T-helper 17 cell (primary cell): ENCODE measurements around the gene LRP11. TPM values are rescaled to one million over a fixed set of nuclear protein-coding genes. Genes with fewer than 3 reads are reported as not detected.

Source experiments
- ATAC-seq: fragments of 150-1000 bp; cut with Tn5 transposase; 2 replicates; pipeline ENCODE4 v1.10.0; 2021; ENCODE audit warnings: mild to moderate bottlenecking, moderate library complexity
- DNase-seq, 3 donors: peaks; one replicate each; pipeline versions ENCODE4 v3.0.0 to v3.0.0-alpha.2; 2020 to 2021
- H3K9me3 ChIP-seq: one replicate; pipeline ENCODE4 v1.7.0; 2013; ENCODE audit warnings: low read length, mild to moderate bottlenecking; ENCODE audit not compliant: control insufficient read depth, poor library complexity, severe bottlenecking
- H3K27ac Mint-ChIP-seq: one replicate; pipeline ENCODE4 v1.8.0; 2022; ENCODE audit warnings: mild to moderate bottlenecking, moderate library complexity, mixed read lengths
- H3K27me3 Mint-ChIP-seq: one replicate; pipeline ENCODE4 v1.8.0; 2022; ENCODE audit warnings: mixed read lengths
- H3K36me3 Mint-ChIP-seq: one replicate; pipeline ENCODE4 v1.8.0; 2022; ENCODE audit warnings: low read depth, mixed read lengths
- H3K4me1 Mint-ChIP-seq: one replicate; pipeline ENCODE4 v1.8.0; 2022; ENCODE audit warnings: mild to moderate bottlenecking, mixed read lengths
- H3K4me3 Mint-ChIP-seq: one replicate; pipeline ENCODE4 v1.8.0; 2022; ENCODE audit warnings: mild to moderate bottlenecking, moderate library complexity, mixed read lengths
- total RNA-seq, 4 donors: library from RNA in 2 of 4; stranded (reverse) in 2 of 4; gene quantifications; one replicate each; pipeline ENCODE4 v1.2.3 and lab custom pipeline; 2022 to 2026

The LRP11 gene
- total RNA-seq, 2 donors from 2014 or later: 1.8 to 2.5 TPM

DNA sequence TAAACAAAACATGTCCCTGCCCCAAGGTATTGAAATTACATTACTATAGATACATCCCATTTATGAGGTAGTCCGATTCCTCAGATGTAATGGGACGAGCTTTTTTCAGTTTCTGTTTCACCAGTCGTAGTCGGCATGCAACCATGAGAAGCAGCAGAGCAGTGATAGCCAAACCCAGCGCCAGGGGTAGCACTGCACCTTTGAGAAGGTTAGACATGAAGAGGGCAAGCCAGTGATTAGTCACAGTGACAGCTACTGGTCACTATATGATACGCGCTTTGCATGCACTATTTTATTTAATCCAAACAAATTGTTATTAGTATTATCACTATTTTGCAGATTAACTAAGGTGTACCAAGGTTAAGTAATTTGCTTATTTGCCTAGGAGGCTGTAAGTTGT is 43.7 kb downstream of the LRP11 start:
- no peaks in the 10 kb centered on the region for H3K9me3 ChIP-seq
- Mint-ChIP-seq H3K27ac (no peak overlapping the region), H3K36me3 (no peaks in the 10 kb centered on the region), H3K27me3 (no peaks in the 10 kb centered on the region), H3K4me1 (peaks cover 6% of the 10 kb centered on the region), H3K4me3 (no peak overlapping the region)
- ATAC-seq: no peak
- DNase-seq: no peak

- ATAC-seq: no peak
- Mint-ChIP-seq H3K27ac (no peak overlapping the region), H3K4me3 (no peak overlapping the region), H3K36me3 (peaks cover 5% of the 10 kb centered on the region), H3K4me1 (peaks cover 5% of the 10 kb centered on the region), H3K27me3 (no peaks in the 10 kb centered on the region)
- no peaks in the 10 kb centered on the region for H3K9me3 ChIP-seq
- DNase-seq: no peak
Measured at GRCh38 chr6:149815788-149816187, 48.4 kb downstream of the LRP11 start.

GRCh38 chr6:149813351-149813750 is 50.8 kb downstream of the LRP11 start:
- ATAC-seq (no peak), DNase-seq (no peak)
- Mint-ChIP-seq H3K27ac (no peak overlapping the region), H3K4me1 (peaks cover 6% of the 10 kb centered on the region), H3K4me3 (no peak overlapping the region), H3K36me3 (peaks cover 5% of the 10 kb centered on the region), H3K27me3 (no peaks in the 10 kb centered on the region)
- H3K9me3 ChIP-seq: no peaks in the 10 kb centered on the region

- H3K4me1 Mint-ChIP-seq: peaks cover 14% of the 10 kb centered on the region
- no peak overlapping the region for H3K27ac Mint-ChIP-seq
Measured at GRCh38 chr6:149809798-149810197, 54.4 kb downstream of the LRP11 start.

DNA sequence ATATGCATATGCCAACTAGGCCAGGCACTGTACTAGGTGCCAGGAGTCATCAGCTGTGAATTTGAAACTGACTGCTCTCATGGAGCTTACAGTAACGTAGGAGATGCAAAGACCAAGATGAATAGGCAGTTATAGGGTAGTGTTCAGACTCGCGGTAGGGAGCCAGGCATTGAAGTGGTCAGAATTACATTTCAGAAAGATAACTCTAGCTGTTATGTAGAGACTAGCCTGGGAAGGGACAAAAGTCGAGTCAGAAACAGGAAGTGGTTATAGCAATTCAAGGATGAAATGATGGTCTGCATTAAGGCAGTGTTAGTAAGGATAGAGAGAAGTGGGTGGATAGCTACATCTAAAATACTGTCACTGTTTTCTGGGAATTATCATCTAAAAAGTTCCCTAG is 58.0 kb downstream of the LRP11 start:
- DNase-seq: no peak
- no peaks in the 10 kb centered on the region for H3K9me3 ChIP-seq
- no peak overlapping the region for H3K4me3 Mint-ChIP-seq
- H3K36me3 Mint-ChIP-seq: peaks cover 1% of the 10 kb centered on the region
- H3K27me3 Mint-ChIP-seq: no peaks in the 10 kb centered on the region
- H3K27ac Mint-ChIP-seq: peak overlapping the region; percentile 8
- no peak for ATAC-seq
- peaks cover 13% of the 10 kb centered on the region for H3K4me1 Mint-ChIP-seq

More at GRCh38 chr6:149809798-149810197, 54.4 kb downstream of the LRP11 start:
- H3K36me3 Mint-ChIP-seq: peaks cover 5% of the 10 kb centered on the region
- ATAC-seq (no peak), DNase-seq (no peak)
- H3K27me3 Mint-ChIP-seq: no peaks in the 10 kb centered on the region
- no peak overlapping the region for H3K4me3 Mint-ChIP-seq
- no peaks in the 10 kb centered on the region for H3K9me3 ChIP-seq

- ATAC-seq: no peak
- Mint-ChIP-seq H3K4me1 (peaks cover 5% of the 10 kb centered on the region), H3K27me3 (no peaks in the 10 kb centered on the region), H3K36me3 (peaks cover 7% of the 10 kb centered on the region), H3K4me3 (no peak overlapping the region), H3K27ac (no peak overlapping the region)
- no peaks in the 10 kb centered on the region for H3K9me3 ChIP-seq
- DNase-seq: no peak
Measured at GRCh38 chr6:149783551-149783950, 80.6 kb downstream of the LRP11 start.

DNA sequence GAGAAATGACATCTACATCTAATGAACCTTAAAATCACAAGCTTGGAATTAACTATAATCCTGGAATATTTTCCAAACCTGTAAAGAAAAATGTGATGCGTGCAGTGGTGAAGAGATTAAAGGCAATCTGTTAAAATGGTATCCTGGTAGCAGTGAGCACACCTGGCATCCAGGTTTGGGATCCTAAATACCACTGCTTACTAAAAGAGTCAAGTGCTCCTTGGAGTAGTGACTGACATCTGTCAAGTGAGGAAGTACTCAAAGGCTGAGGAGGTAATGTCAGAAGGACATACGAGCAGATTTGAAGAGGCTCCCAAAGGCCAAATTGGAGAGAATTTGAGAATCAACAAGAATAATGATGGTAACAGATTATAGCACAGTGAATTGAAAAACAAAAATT is 81.8 kb downstream of the LRP11 start:
- Mint-ChIP-seq H3K27me3 (no peaks in the 10 kb centered on the region), H3K4me3 (no peak overlapping the region), H3K27ac (peak overlapping the region; percentile 78), H3K36me3 (peaks cover 7% of the 10 kb centered on the region), H3K4me1 (peaks cover 5% of the 10 kb centered on the region)
- ATAC-seq (no peak), DNase-seq (no peak)
- no peaks in the 10 kb centered on the region for H3K9me3 ChIP-seq

DNA sequence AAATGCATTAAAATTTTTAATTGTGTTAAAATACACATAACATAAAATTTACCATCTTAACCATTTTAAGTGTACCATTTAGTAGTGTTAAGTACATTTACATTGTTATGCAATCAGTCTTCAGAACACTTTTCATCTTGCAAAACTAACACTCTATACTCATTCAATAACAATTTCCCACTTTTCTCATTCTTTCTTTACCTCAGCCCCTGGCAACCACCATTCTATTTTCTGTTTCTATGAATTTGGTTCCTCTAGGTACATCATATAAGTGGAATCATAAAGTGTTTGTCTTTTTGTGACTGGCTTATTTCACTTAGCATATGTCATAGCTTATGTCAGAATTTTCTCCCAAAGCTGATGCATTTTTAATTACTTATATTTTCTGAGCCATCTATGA is 82.4 kb downstream of the LRP11 start:
- Mint-ChIP-seq H3K36me3 (peaks cover 7% of the 10 kb centered on the region), H3K27me3 (no peaks in the 10 kb centered on the region), H3K27ac (peak overlapping the region; percentile 78), H3K4me3 (no peak overlapping the region), H3K4me1 (peaks cover 5% of the 10 kb centered on the region)
- ATAC-seq (no peak), DNase-seq (no peak)
- no peaks in the 10 kb centered on the region for H3K9me3 ChIP-seq

GRCh38 chr6:149779644-149779963 is 84.6 kb downstream of the LRP11 start:
- peak overlapping the region; percentile 61 for H3K27ac Mint-ChIP-seq
- DNase-seq: no peak
- H3K4me1 Mint-ChIP-seq: peaks cover 5% of the 10 kb centered on the region
- no peak for ATAC-seq
- peaks cover 7% of the 10 kb centered on the region for H3K36me3 Mint-ChIP-seq
- no peak overlapping the region for H3K4me3 Mint-ChIP-seq
- no peaks in the 10 kb centered on the region for H3K9me3 ChIP-seq
- no peaks in the 10 kb centered on the region for H3K27me3 Mint-ChIP-seq

GRCh38 chr6:149777624-149778023 is 86.5 kb downstream of the LRP11 start:
- no peaks in the 10 kb centered on the region for H3K9me3 ChIP-seq
- H3K4me1 Mint-ChIP-seq: peaks cover 5% of the 10 kb centered on the region
- H3K27ac Mint-ChIP-seq: no peak overlapping the region
- peaks cover 4% of the 10 kb centered on the region for H3K36me3 Mint-ChIP-seq
- H3K4me3 Mint-ChIP-seq: no peak overlapping the region
- ATAC-seq (no peak), DNase-seq (no peak)
- H3K27me3 Mint-ChIP-seq: no peaks in the 10 kb centered on the region

GRCh38 chr6:149771925-149772324 is 92.2 kb downstream of the LRP11 start:
- no peak overlapping the region for H3K27ac Mint-ChIP-seq
- no peaks in the 10 kb centered on the region for H3K27me3 Mint-ChIP-seq
- no peaks in the 10 kb centered on the region for H3K9me3 ChIP-seq
- ATAC-seq (no peak), DNase-seq (no peak)
- H3K4me3 Mint-ChIP-seq: no peak overlapping the region
- peaks cover 7% of the 10 kb centered on the region for H3K4me1 Mint-ChIP-seq
- peaks cover 4% of the 10 kb centered on the region for H3K36me3 Mint-ChIP-seq

DNA sequence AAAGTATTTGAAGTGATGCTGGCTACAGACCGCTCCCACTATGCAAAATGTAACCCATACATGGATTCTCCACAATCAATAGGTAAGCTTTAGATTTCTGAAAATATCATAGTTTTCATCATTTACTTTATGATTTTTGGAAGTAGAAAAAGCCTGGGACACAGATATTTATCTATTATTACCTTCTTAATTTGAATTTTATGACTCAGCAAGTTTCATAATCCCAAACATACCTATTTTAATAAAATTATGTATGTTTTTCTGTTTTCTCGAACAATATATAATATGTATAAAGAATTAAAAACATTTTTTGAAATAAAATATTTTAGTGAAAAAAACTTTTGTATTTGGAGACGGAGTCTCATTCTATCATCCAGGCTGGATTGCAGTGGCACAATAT is 93.0 kb downstream of the LRP11 start:
- DNase-seq (no peak), ATAC-seq (no peak)
- Mint-ChIP-seq H3K36me3 (peaks cover 6% of the 10 kb centered on the region), H3K27ac (peak overlapping the region; percentile 54), H3K4me1 (peaks cover 7% of the 10 kb centered on the region), H3K27me3 (no peaks in the 10 kb centered on the region), H3K4me3 (no peak overlapping the region)
- H3K9me3 ChIP-seq: no peaks in the 10 kb centered on the region

- Mint-ChIP-seq H3K4me1 (peaks cover 7% of the 10 kb centered on the region), H3K27me3 (no peaks in the 10 kb centered on the region)
- ATAC-seq: no peak
Measured at GRCh38 chr6:149769676-149770075, 94.5 kb downstream of the LRP11 start.

More at GRCh38 chr6:149769676-149770075, 94.5 kb downstream of the LRP11 start:
- peaks cover 10% of the 10 kb centered on the region for H3K36me3 Mint-ChIP-seq
- no peak overlapping the region for H3K27ac Mint-ChIP-seq
- no peaks in the 10 kb centered on the region for H3K9me3 ChIP-seq
- DNase-seq: no peak
- H3K4me3 Mint-ChIP-seq: no peak overlapping the region
